NCI-H1105 (cell line): ENCODE measurements around the gene EVA1C.
"Not testable (repeated sequence)": the region's sequence is repeated elsewhere in the genome, so short reads cannot be mapped to it uniquely, and the experiment has no call there.

Experiments
- DNase-seq: peaks from one replicate; lab custom pipeline; 2025; lab: John Stamatoyannopoulos, UW

Gene EVA1C, protein sequence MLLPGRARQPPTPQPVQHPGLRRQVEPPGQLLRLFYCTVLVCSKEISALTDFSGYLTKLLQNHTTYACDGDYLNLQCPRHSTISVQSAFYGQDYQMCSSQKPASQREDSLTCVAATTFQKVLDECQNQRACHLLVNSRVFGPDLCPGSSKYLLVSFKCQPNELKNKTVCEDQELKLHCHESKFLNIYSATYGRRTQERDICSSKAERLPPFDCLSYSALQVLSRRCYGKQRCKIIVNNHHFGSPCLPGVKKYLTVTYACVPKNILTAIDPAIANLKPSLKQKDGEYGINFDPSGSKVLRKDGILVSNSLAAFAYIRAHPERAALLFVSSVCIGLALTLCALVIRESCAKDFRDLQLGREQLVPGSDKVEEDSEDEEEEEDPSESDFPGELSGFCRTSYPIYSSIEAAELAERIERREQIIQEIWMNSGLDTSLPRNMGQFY

DNA sequence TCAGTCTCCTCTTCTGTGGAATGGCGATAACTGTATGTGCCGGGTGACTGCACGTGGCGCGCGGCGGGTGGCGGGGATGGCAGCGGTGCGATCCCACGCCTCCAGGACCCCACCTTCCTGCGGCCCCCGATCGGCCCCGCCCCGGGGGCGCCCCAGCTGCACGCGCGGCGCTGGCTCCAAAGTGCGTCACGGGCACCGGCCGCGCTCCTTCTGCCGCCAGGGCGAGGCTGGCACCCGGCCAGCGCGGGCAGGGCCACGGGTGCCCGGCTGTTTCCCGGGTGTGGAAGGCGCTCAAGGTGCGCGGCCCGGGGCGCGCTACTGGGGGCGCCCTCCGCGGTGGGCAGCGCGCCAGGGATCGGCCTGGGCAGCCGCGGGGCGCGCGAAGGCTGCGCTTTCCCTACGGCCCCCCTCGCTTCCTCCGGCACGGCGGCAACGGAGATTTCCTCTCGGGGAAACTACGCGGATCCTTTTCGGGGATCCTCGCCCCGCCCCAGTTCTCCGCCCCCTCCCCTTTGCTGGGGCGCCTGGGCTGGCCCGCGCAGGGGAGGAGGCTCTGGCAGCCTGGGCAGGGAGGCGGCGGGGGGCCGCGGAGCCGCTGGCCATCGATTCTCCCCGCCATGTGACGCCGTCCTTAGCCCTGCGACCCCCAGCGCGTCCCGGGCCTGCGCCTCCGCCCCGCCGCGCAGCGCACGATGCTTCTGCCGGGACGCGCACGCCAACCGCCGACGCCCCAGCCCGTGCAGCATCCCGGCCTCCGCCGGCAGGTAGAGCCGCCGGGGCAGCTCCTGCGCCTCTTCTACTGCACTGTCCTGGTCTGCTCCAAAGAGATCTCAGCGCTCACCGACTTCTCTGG lies at the start of gene EVA1C:
TSS of gene EVA1C (plus strand) at position 545 of the 853 bp plus-strand sequence. CDS start at position 693, 148 bp downstream.
- DNase-seq, result peak; percentile 62

DNA sequence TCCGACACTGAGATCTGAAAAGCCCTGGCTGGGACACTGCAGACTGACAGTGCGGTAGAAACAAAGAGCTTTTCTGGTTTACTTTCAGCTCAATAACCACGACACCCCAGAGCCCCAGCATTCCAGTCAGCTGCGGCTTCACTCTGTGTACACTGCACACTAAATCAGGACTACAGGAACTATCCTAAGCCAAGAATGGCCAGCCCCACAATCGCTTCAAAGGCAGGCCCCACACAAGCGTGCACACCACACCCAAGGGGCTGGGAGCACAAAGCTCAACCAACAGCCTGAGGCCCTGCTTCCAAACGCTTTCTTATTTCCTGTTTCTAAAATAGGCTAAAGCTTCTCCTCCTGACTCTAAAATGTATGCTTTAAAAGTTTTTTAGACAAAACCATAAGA lies 48.1 kb upstream of the EVA1C start:
- DNase-seq, result no peak

DNA sequence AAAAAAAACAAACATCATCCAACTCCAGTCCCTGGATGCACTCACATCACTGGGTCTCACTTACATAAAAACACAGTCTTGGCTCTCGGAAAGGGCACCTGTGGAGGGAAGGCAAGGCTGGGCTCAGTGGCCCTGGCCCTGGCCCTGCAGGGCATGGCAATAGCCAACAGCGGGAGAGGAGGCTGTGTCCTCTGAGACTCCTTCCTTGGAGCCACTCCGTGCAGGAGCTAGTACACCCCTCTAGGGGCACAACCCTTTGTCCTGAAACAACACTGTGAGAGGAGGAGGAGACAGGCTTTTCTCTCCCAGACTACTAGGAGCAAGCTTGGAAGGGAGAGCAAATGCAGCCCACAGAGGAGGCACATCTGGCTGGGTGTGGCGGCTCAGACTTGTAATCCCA lies 47.7 kb upstream of the EVA1C start:
- DNase-seq, result no peak

DNA sequence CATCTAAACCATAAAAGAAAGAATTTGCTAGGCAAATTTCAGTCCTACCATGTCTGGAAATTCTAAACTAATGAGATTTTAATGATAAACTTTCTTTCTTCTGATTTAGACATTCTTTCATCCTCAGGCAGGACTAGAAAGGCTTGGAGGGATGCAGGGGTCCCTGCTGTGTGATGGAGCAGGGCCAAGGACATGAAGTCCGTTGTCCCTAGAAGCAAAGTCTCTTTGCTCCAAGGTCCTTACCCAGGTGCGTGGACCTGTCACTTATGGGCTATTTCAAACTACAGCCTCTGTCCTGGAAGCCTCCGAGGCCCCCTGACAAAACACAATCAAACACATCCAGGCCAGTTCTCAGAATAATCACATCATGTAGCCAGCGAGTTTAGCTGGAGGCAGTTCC lies 46.3 kb upstream of the EVA1C start:
- DNase-seq, result no peak

DNA sequence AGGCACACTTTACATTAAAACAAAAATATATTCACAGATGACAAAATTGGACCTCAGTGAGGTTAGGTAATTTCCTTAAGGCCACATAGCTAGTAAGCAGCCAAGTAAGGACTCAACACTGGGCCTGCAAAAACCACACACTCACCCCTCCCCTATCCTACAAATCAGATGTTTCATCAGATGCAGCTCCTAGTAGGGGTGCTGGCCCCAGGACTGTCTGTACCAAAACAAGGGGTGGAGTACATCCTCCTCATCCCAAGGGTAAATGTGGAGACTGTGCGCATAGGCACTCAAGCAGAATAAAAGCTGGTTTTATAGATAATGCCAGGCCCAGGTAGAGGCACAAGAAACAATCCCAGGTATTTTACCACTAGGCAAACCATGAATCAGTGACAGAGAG lies 45.3 kb upstream of the EVA1C start:
- no peak for DNase-seq

DNA sequence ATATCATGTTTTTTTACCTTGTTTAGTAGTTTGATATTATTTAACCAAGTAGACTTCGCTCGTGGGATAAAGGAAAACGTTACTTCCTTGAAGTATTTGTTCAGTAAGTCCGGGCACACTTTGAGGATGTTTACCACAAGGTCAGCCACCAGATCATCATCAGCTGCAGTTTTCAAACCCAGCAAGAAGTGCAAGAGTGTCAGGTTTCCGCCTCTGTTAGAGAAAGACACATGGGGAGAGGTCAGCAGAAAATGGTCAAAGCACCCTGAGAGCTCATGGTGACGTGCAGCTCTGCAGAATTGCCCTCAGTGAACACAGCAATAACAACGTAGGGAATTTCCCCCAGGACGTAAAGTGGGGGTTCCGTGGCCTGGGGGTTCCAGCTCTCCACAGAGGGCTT lies 44.1 kb upstream of the EVA1C start:
- DNase-seq, result no peak

DNA sequence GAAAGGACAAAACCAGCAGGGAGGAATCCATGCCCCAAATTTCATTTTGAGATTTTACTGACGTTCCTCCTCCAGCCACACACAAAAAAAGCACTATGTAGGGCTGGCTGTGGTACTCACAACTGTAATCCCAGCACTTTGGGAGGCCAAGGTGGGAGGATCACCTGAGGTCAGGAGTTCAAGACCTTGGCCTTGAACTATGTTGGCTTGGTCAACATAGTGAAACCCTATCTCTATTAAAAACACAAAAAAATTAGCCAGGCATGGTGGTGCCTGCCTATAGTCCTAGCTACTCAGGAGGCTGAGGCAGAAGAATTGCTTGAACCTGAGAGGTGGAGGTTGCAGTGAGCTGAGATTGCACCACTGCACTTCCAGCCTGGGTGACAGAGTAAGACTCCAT lies 43.5 kb upstream of the EVA1C start:
- DNase-seq, result not testable (repeated sequence)

DNA sequence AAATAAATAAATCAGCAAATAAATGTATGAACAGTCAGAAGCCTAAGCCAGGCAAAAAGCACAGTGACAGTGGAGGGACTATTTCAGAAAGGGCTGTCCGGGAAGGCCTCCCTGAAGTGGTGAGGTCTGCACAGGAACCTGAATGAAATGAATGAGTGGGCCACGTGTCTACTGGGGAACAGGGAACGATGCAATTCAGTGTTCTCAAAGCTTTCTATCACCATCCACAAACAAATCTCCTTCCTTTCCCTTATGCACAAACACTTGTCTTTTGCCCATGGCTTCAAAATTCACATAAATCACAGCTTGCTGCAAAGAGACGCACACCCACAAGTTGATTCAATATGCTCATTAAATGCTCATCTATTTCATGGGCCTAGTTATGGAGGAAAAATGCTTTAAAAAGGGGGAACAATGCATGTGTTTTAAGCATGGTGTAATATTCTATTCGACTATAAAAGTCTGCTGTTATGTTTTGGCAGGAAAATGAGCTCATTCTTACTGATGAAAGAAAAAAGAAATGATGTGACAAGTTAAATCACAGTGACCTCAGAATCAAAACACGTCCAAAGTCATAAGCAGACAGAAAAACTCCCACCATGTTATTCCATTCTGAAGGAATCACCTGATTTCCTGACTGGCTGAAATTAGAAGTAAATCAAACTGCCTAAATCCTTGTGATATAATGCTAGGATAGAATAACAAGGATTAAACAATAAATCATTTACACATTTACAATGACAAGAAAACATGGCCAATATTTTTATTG lies 41.3 kb upstream of the EVA1C start:
- DNase-seq, result no peak

DNA sequence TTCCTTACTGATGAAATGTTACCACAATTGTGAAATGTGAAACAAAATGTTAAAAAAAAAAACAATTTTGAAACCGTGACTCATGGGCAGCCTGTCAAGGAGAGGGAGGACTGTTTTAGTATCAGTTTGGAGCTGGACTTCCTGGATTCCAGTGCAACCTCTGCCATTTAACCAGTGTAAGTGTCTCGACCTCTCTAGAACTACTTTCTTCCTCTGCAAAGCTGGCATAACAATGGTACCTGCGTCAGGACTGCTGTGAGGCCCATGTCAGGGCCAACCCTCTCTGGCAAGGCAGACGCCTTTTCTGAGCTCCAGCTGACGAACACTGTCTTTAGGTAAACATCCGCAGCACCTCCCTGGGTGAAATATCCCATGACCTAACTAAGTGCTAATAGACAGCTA lies 40.6 kb upstream of the EVA1C start:
- DNase-seq, result peak; percentile 54

DNA sequence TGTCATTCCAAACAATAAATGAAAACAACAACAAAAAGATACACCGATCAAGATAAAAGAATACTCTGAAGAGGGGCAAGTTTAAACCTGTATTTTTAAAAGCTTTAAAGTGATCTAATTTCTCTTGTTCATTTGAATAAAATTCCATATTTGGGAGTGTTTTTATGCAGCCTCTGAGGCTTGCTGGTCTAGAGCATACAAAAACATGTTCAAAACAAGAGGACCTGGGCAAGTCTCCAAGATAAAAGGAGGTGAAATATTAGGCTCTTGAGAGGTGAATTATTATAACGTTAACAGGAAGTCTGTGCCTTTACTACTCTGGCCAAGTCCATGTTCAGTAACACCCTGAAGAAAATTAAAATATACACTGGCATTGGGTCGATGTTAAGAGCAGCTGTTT lies 39.8 kb upstream of the EVA1C start:
- DNase-seq, result peak; percentile 90

DNA sequence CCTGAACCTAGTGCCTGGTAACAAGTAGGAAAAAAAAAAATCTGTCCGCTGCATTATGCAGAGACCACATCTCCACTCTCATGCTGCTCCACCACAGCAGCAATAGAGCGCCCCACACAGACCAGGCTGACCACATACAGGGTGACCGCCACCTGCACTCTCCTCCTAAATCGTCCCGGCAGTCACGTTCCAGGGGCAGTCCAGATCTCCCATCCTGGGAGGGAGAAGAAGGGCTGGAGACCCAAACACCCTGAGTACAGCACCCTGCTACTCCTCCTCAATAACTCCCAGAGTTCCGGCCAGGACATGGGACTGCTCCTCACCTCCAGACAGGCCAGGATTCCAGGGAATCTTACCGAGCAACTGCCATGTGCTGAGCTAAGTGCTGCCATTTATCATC lies 35.0 kb upstream of the EVA1C start:
- no peak for DNase-seq

DNA sequence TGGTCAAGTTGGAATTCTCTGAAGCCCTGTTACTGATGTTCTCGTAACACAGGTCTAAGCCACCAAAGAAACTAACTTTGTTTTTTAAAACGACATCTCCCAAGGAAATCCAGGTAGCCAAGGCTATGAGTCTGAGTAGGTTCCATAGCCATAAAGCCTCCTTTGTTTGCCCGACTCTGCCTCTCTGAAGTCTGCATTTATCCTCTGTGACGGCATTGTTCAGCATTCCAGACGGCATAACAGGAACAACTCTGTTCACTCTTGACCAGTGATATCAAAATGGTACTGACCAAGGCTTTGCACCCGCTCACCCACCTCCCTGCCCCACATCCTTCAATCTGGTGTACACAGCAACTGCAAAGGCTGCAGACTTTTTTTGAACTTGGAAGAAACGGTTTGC lies 34.5 kb upstream of the EVA1C start:
- DNase-seq, result no peak

DNA sequence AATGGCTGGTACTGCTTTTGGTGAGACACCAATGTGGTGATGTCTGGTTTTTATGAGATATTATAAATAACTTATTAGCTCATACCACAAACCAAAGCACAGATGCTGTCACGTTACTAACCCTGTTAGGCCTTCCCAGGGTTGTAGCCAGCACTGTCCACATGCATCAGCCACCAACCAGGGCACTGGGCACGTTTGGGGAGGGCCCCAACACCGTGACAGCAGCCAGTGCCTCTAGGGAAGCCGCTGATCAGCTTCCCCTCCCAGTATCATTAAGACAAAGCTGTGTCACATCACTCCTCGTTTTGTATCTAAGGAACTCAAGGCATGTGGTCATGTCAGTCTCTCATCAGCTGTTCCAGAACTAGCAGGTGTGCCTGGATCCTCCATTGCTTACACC lies 33.5 kb upstream of the EVA1C start:
- DNase-seq, result no peak

DNA sequence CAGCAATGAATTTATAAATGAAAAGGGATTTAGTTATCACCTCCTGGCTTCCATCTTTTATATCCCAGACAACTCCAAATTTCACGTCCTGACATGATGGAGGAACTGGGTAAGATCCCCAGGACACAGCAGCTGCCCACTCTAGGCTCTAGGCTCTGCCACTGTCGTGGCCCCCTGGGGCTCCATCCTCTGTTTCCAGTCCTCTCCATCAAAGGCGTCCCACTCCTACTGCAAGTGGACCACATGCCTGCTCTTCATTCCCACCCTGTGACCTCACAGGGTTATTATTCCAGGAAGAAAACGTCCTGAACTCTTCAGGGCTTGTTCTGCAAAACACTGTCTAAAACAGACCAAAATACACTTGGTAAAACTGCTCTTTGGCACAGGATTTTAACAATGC lies 31.6 kb upstream of the EVA1C start:
- no peak for DNase-seq

DNA sequence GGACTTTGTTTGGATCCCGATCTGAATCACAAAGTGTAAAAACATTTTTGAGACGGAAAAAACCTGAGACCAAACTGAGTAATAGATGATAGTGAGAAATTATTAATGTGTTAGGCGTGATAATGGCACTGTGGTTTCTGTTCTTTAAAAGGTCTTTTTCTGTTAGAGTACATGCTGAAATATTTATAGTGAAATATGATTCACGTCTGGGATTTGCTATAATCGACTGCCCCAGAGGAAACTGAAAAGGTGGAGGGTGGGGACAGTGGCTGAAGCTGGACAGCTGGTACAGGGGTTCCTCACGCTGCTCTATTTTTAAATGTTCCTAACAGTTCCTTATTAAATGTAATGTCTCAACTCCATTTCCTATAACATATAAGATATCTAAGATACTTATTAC lies 30.9 kb upstream of the EVA1C start:
- no peak for DNase-seq

DNA sequence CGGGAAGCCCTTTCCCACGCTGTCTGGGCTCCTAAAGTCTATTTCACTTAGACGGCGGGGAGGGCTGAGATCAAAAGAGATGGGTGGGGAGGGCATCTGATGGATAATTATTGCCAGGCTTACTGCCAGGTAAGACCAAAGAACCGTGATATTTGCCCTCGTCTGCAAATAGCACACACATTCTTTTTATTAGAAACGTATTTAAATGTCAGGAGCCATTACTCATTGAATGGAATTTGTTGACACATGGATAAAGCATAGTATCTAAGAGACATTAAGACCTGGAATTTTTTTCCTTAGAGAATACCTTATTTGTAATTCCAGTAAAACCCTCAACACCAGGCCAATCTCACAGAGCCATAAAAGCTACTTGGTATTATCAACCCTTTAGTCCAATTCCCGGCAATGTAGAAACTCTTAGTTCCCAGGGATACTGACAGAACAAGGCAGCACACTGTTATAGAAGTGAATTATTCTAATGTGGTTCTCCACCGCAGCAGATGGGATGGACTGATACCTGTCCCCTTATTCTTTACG lies 30.3 kb upstream of the EVA1C start:
- peak; percentile 78 for DNase-seq

DNA sequence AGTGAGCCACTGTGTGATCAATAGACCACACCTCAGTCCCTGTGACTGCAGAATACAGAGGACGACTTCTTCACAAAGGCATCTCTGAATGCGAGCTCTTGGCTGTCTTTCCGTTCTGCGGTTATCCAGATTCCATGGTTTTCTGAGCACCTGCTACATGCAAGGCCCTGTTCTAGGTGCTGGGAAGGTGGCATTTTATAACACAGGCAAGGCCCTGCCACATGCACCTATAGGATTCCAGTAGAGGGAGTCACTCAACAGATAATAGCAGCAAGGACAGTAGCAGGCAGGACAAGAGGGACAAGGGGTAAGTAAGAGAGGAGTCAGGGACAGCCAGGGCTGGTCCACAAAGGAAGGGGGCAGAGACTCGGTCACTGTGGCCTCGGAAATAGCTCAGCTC lies 28.7 kb upstream of the EVA1C start:
- DNase-seq, result no peak

DNA sequence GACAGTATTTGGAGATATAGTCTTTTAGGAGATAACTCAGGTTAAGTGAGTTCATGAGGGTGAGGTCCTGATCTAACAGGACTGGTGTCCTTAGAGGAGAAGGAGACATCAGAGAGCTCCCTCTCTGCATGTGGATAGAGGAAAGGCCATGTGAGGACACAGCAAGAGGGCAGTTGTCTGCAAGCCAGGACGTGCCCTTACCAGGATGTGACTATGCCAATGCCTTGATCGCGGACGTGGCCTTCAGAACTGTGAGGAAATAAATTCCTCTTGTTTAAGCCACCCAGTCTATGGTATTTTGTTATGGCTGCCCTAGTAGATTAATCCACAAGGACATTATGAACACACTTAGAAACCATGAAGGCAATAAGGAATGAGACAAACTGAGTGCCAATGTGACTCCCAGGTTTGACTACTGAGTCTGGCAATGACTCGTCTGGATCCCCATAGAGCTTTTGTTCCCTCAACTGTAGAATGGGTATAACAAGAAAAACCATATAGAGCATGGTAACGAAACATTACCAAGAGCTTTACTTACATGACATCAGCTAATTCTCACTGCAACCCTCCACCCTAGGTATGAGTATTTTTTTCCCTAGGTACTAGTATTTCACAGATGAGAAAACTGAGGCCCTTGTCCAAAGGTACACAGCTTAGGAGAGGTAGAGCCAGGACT lies 26.2 kb upstream of the EVA1C start:
- no peak for DNase-seq

DNA sequence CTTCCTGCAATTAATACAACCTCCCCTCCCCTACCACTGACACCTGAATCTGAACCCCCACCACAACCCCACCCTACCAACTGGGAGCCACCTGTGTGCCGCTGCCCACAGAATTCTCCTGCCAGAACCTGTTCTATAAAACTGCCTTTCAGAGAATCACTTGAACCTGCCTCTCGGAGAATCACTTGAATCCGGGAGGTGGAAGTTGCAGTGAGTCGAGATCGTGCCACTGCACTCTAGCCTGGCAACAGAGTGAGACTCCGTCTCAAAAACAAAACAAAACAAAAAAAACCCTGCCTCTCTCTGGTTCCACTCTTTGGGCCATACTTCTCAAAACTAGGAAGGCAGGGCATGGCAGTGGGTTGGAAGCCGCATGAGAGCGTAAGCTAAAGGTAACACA lies 25.4 kb upstream of the EVA1C start:
- DNase-seq, result no peak

DNA sequence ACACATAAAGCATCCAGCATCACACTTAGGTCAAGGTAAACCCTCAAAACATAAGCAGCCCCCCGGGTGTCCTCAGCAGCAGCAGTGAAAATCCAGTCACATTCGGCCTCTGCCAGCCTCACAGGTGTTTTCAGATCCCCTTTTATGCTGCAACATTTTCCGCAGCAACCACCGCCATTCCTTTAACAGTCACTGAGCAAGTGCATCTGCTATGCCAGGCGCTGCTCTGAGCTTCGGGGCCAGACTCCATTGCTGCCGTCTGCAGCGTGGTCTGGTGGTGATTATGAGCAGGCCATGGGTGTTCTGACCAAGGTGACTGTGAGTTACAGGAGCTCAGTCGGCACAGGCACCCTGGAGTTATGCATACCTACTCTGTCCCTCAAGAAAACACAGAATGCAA lies 24.2 kb upstream of the EVA1C start:
- DNase-seq, result no peak

DNA sequence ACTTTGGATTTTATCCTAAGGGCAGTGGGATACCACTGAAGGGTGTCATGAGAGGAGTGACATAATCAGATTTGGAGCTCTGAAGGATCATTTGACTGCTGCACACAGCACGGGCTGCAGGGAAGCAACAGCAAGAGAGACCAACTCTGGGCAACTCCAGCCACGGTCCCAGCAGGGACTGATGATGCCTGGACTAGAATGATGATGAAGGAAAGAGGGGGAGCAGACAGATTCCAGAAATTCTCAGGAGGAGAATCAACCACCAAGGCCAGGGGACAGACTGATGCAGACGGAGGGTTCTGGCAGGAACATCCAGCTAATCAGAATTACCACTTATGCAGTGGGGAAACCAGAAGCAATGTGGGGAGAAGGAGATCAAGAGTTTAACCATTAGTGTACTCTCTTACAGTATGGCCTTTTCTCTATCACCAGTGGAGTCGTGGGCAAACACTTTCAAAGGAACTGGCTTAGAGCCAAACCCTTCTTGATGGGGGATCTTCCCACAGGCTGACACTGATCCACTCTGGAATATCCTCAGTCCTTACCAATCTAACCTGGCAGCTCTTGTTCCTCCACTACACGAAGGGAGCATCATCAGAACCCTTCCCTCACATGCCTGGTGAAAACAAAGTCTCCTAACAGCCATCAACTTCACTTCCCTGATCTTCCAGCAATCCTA lies 23.0 kb upstream of the EVA1C start:
- no peak for DNase-seq
